Skeletal muscle tissue (tissue), 4 donors: ENCODE data around the gene SPTLC2. TPM values are rescaled to one million over a fixed set of nuclear protein-coding genes. Genes with fewer than 3 reads are reported as not detected.

Source experiments
- H3K27ac ChIP-seq: one replicate; pipeline ENCODE4 v1.7.0; 2013; ENCODE audit warnings: mild to moderate bottlenecking, low read depth, low read length, inconsistent platforms
- H3K27me3 ChIP-seq, 3 donors: one replicate each; pipeline ENCODE4 v1.7.0; 2013; ENCODE audit warnings: low read length in 3 of 3; ENCODE audit not compliant: control insufficient read depth in 3 of 3, insufficient read depth in 3 of 3
- H3K36me3 ChIP-seq, 3 donors: one replicate each; pipeline ENCODE4 v1.7.0; 2013; ENCODE audit warnings: low read length in 3 of 3; ENCODE audit not compliant: control insufficient read depth in 3 of 3, insufficient read depth in 3 of 3
- H3K4me1 ChIP-seq, 3 donors: one replicate each; pipeline ENCODE4 v1.7.0; 2013; ENCODE audit warnings: low read length in 3 of 3, mild to moderate bottlenecking in 3 of 3; ENCODE audit not compliant: control insufficient read depth in 3 of 3, insufficient read depth in 3 of 3
- H3K4me3 ChIP-seq, 3 donors: one replicate each; pipeline ENCODE4 v1.7.0; 2013; ENCODE audit warnings: low read length in 3 of 3
- H3K9ac ChIP-seq, 3 donors: one replicate each; pipeline ENCODE4 v1.7.0; 2013; ENCODE audit warnings: low read length in 3 of 3, mild to moderate bottlenecking in 3 of 3, moderate library complexity in 2 of 3, low read depth in 1 of 3
- H3K9me3 ChIP-seq, 3 donors: one replicate each; pipeline ENCODE4 v1.7.0; 2013; ENCODE audit warnings: low read length in 3 of 3; ENCODE audit not compliant: control insufficient read depth in 3 of 3
- total RNA-seq: library from RNA; depleted of rRNA; stranded (reverse); fragments of >200 nt; gene quantifications from one replicate; pipeline ENCODE4 v1.2.3, GENCODE V29; 2014
- donor health status: Osteomylitis.

SPTLC2 gene
- total RNA-seq, 1 donor from 2014 or later, result 20.4 TPM

GRCh38 chr14:77520555-77520954 is 95.9 kb downstream of the SPTLC2 start:
- Histone ChIP-seq H3K4me3 (no peak overlapping the region), H3K9ac (no peak overlapping the region), H3K9me3 (no peaks in the 10 kb centered on the region), H3K27me3 (no peaks in the 10 kb centered on the region), H3K27ac (no peak overlapping the region), H3K4me1 (no peaks in the 10 kb centered on the region), H3K36me3 (peaks cover 12 to 23% (median 16%) of the 10 kb centered on the region in 3 donors)

GRCh38 chr14:77516126-77516525 is 100.3 kb downstream of the SPTLC2 start:
- Histone ChIP-seq H3K9me3 (no peaks in the 10 kb centered on the region), H3K27ac (no peak overlapping the region), H3K9ac (no peak overlapping the region), H3K4me1 (no peaks in the 10 kb centered on the region), H3K27me3 (no peaks in the 10 kb centered on the region), H3K4me3 (no peak overlapping the region), H3K36me3 (peaks cover 21 to 34% (median 26%) of the 10 kb centered on the region in 3 donors)

GRCh38 chr14:77511486-77512162 is 104.8 kb downstream of the SPTLC2 start:
- H3K9me3 ChIP-seq, result no peaks in the 10 kb centered on the region
- no peaks in the 10 kb centered on the region for H3K27me3 ChIP-seq
- peaks cover 8 to 25% (median 20%) of the 10 kb centered on the region in 3 donors for H3K36me3 ChIP-seq
- H3K27ac ChIP-seq, result no peak overlapping the region
- no peak overlapping the region for H3K9ac ChIP-seq
- H3K4me3 ChIP-seq, result no peak overlapping the region
- no peaks in the 10 kb centered on the region for H3K4me1 ChIP-seq

- H3K4me1 ChIP-seq, result no peaks in the 10 kb centered on the region
- H3K9ac ChIP-seq, result no peak overlapping the region
- H3K9me3 ChIP-seq, result no peaks in the 10 kb centered on the region
- no peak overlapping the region for H3K27ac ChIP-seq
- H3K36me3 ChIP-seq, result peaks cover 8 to 25% (median 15%) of the 10 kb centered on the region in 3 donors
- no peak overlapping the region for H3K4me3 ChIP-seq
- no peaks in the 10 kb centered on the region for H3K27me3 ChIP-seq
Observed at GRCh38 chr14:77509366-77509765, 107.1 kb downstream of the SPTLC2 start.

GRCh38 chr14:77508876-77509275 is 107.6 kb downstream of the SPTLC2 start:
- Histone ChIP-seq H3K36me3 (peaks cover 8 to 25% (median 15%) of the 10 kb centered on the region in 3 donors), H3K27me3 (no peaks in the 10 kb centered on the region), H3K9ac (no peak overlapping the region), H3K4me3 (no peak overlapping the region), H3K27ac (no peak overlapping the region), H3K4me1 (no peaks in the 10 kb centered on the region), H3K9me3 (no peaks in the 10 kb centered on the region)

- H3K4me1 ChIP-seq, result no peaks in the 10 kb centered on the region
- no peaks in the 10 kb centered on the region for H3K27me3 ChIP-seq
- H3K27ac ChIP-seq, result no peak overlapping the region
- H3K4me3 ChIP-seq, result no peak overlapping the region
- no peak overlapping the region for H3K9ac ChIP-seq
- no peaks in the 10 kb centered on the region for H3K9me3 ChIP-seq
- H3K36me3 ChIP-seq, result peaks cover 8 to 25% (median 15%) of the 10 kb centered on the region in 3 donors
Observed at GRCh38 chr14:77508249-77508648, 108.2 kb downstream of the SPTLC2 start.

GRCh38 chr14:77507762-77508161 is 108.7 kb downstream of the SPTLC2 start:
- Histone ChIP-seq H3K27ac (no peak overlapping the region), H3K27me3 (peaks cover 0 to 3% (median 0%) of the 10 kb centered on the region in 3 donors), H3K4me1 (no peaks in the 10 kb centered on the region), H3K4me3 (no peak overlapping the region), H3K36me3 (peaks cover 8 to 25% (median 15%) of the 10 kb centered on the region in 3 donors), H3K9me3 (no peaks in the 10 kb centered on the region), H3K9ac (no peak overlapping the region)

- no peaks in the 10 kb centered on the region for H3K9me3 ChIP-seq
- peaks cover under 1 to 7% (median under 1%) of the 10 kb centered on the region in 3 donors for H3K27me3 ChIP-seq
- H3K36me3 ChIP-seq, result peaks cover 0 to 4% (median 0%) of the 10 kb centered on the region in 3 donors
Observed at GRCh38 chr14:77505031-77505430, 111.4 kb downstream of the SPTLC2 start.

GRCh38 chr14:77503138-77503537 is 113.3 kb downstream of the SPTLC2 start:
- Histone ChIP-seq H3K36me3 (peaks cover 0 to under 1% (median 0%) of the 10 kb centered on the region in 3 donors), H3K9ac (no peak overlapping the region), H3K4me1 (peaks cover 0 to 5% (median 3%) of the 10 kb centered on the region in 3 donors), H3K27ac (no peak overlapping the region), H3K9me3 (no peaks in the 10 kb centered on the region), H3K4me3 (no peak overlapping the region), H3K27me3 (peaks cover 14 to 19% (median 18%) of the 10 kb centered on the region in 3 donors)

More at GRCh38 chr14:77505031-77505430, 111.4 kb downstream of the SPTLC2 start:
- Histone ChIP-seq H3K9ac (no peak overlapping the region), H3K27ac (no peak overlapping the region), H3K4me3 (no peak overlapping the region), H3K4me1 (no peaks in the 10 kb centered on the region)

- no peak overlapping the region for H3K4me3 ChIP-seq
- no peaks in the 10 kb centered on the region for H3K9me3 ChIP-seq
- H3K4me1 ChIP-seq, result peaks cover 0 to 8% (median 6%) of the 10 kb centered on the region in 3 donors
- no peak overlapping the region for H3K27ac ChIP-seq
- H3K27me3 ChIP-seq, result peaks cover 18 to 24% (median 23%) of the 10 kb centered on the region in 3 donors
- H3K9ac ChIP-seq, result no peak overlapping the region
- H3K36me3 ChIP-seq, result no peaks in the 10 kb centered on the region
Observed at GRCh38 chr14:77502109-77502782, 114.2 kb downstream of the SPTLC2 start.
